Dedifferentiated amniotic fluid mesenchymal stem cell (primary cell): ENCODE data around the gene CARMIL1.

Experiments used
- DNase-seq: peaks from one replicate; pipeline ENCODE4 v3.0.0-alpha.2; 2016; ENCODE audit errors: extremely low spot score

Gene CARMIL1

GRCh38 chr6:25307805-25308494 is 28.8 kb downstream of the CARMIL1 start:
- DNase-seq, result no peak

- DNase-seq, result no peak
Measured at GRCh38 chr6:25309886-25310285, 30.7 kb downstream of the CARMIL1 start.

- DNase-seq, result no peak
Measured at GRCh38 chr6:25311331-25311840, 32.2 kb downstream of the CARMIL1 start.

GRCh38 chr6:25312034-25312620 is 33.0 kb downstream of the CARMIL1 start:
- peak; percentile 87 for DNase-seq

- DNase-seq, result peak; percentile 75
Measured at GRCh38 chr6:25312703-25313102, 33.5 kb downstream of the CARMIL1 start.

GRCh38 chr6:25314509-25315175 is 35.5 kb downstream of the CARMIL1 start:
- no peak for DNase-seq

GRCh38 chr6:25315194-25316177 is 36.3 kb downstream of the CARMIL1 start:
- no peak for DNase-seq

- no peak for DNase-seq
Measured at GRCh38 chr6:25316626-25317025, 37.5 kb downstream of the CARMIL1 start.

- no peak for DNase-seq
Measured at GRCh38 chr6:25318589-25318988, 39.4 kb downstream of the CARMIL1 start.

GRCh38 chr6:25320459-25320858 is 41.3 kb downstream of the CARMIL1 start:
- no peak for DNase-seq

- no peak for DNase-seq
Measured at GRCh38 chr6:25322692-25323091, 43.5 kb downstream of the CARMIL1 start.

- DNase-seq, result peak; percentile 74
Measured at GRCh38 chr6:25324066-25324762, 45.0 kb downstream of the CARMIL1 start.

GRCh38 chr6:25326126-25326525 is 47.0 kb downstream of the CARMIL1 start:
- DNase-seq, result no peak

- no peak for DNase-seq
Measured at GRCh38 chr6:25326960-25327359, 47.8 kb downstream of the CARMIL1 start.

GRCh38 chr6:25327432-25327831 is 48.3 kb downstream of the CARMIL1 start:
- DNase-seq, result no peak

- DNase-seq, result no peak
Measured at GRCh38 chr6:25329161-25329817, 50.1 kb downstream of the CARMIL1 start.

- no peak for DNase-seq
Measured at GRCh38 chr6:25329982-25330381, 50.8 kb downstream of the CARMIL1 start.

GRCh38 chr6:25330796-25331685 is 51.9 kb downstream of the CARMIL1 start:
- no peak for DNase-seq

GRCh38 chr6:25332165-25332564 is 53.0 kb downstream of the CARMIL1 start:
- DNase-seq, result no peak
